Rectal smooth muscle tissue (tissue), 1 donor: ENCODE measurements around the gene SPATA17.

Experiments used
- H3K27ac ChIP-seq: one replicate; pipeline ENCODE4 v1.7.0; 2013; ENCODE audit warnings: low read depth, low read length, inconsistent platforms
- H3K27me3 ChIP-seq: one replicate; pipeline ENCODE4 v1.7.0; 2013; ENCODE audit warnings: low read length; ENCODE audit not compliant: control insufficient read depth, insufficient read depth
- H3K36me3 ChIP-seq: one replicate; pipeline ENCODE4 v1.7.0; 2013; ENCODE audit warnings: low read length; ENCODE audit not compliant: control insufficient read depth, insufficient read depth
- H3K4me1 ChIP-seq: one replicate; pipeline ENCODE4 v1.7.0; 2013; ENCODE audit warnings: low read length; ENCODE audit not compliant: control insufficient read depth, insufficient read depth
- H3K4me3 ChIP-seq: one replicate; pipeline ENCODE4 v1.7.0; 2013; ENCODE audit warnings: low read length
- H3K9ac ChIP-seq: one replicate; pipeline ENCODE4 v1.7.0; 2013; ENCODE audit warnings: low read length

The SPATA17 gene

GRCh38 chr1:217876401-217876800 lies 245.3 kb downstream of the SPATA17 start:
- Histone ChIP-seq H3K36me3 (no peaks in the 10 kb centered on the region), H3K27me3 (no peaks in the 10 kb centered on the region), H3K4me3 (no peak overlapping the region), H3K9ac (no peak overlapping the region), H3K27ac (no peak overlapping the region), H3K4me1 (no peaks in the 10 kb centered on the region)

- no peaks in the 10 kb centered on the region for H3K4me1 ChIP-seq
- no peak overlapping the region for H3K27ac ChIP-seq
- H3K27me3 ChIP-seq, result no peaks in the 10 kb centered on the region
- no peak overlapping the region for H3K4me3 ChIP-seq
- no peak overlapping the region for H3K9ac ChIP-seq
- H3K36me3 ChIP-seq, result no peaks in the 10 kb centered on the region
Observed at GRCh38 chr1:217876896-217877295, 245.8 kb downstream of the SPATA17 start.

GRCh38 chr1:217881131-217881543 lies 250.0 kb downstream of the SPATA17 start:
- H3K4me3 ChIP-seq, result no peak overlapping the region
- H3K27me3 ChIP-seq, result no peaks in the 10 kb centered on the region
- no peaks in the 10 kb centered on the region for H3K36me3 ChIP-seq
- no peak overlapping the region for H3K9ac ChIP-seq
- H3K27ac ChIP-seq, result no peak overlapping the region
- no peaks in the 10 kb centered on the region for H3K4me1 ChIP-seq

- no peak overlapping the region for H3K9ac ChIP-seq
- no peak overlapping the region for H3K27ac ChIP-seq
- H3K4me1 ChIP-seq, result no peaks in the 10 kb centered on the region
- H3K27me3 ChIP-seq, result no peaks in the 10 kb centered on the region
- H3K4me3 ChIP-seq, result no peak overlapping the region
- no peaks in the 10 kb centered on the region for H3K36me3 ChIP-seq
Observed at GRCh38 chr1:217881607-217882332, 250.6 kb downstream of the SPATA17 start.

- no peaks in the 10 kb centered on the region for H3K4me1 ChIP-seq
- H3K4me3 ChIP-seq, result no peak overlapping the region
- H3K27ac ChIP-seq, result no peak overlapping the region
- H3K9ac ChIP-seq, result no peak overlapping the region
- no peaks in the 10 kb centered on the region for H3K36me3 ChIP-seq
- H3K27me3 ChIP-seq, result no peaks in the 10 kb centered on the region
Observed at GRCh38 chr1:217885181-217885580, 254.0 kb downstream of the SPATA17 start.

- no peak overlapping the region for H3K4me3 ChIP-seq
- H3K36me3 ChIP-seq, result no peaks in the 10 kb centered on the region
- H3K4me1 ChIP-seq, result no peaks in the 10 kb centered on the region
- H3K27me3 ChIP-seq, result no peaks in the 10 kb centered on the region
- no peak overlapping the region for H3K9ac ChIP-seq
- no peak overlapping the region for H3K27ac ChIP-seq
Observed at GRCh38 chr1:217888328-217888727, 257.2 kb downstream of the SPATA17 start.

GRCh38 chr1:217889401-217889800 lies 258.3 kb downstream of the SPATA17 start:
- Histone ChIP-seq H3K4me1 (no peaks in the 10 kb centered on the region), H3K27ac (no peak overlapping the region), H3K9ac (no peak overlapping the region), H3K27me3 (no peaks in the 10 kb centered on the region), H3K36me3 (no peaks in the 10 kb centered on the region), H3K4me3 (no peak overlapping the region)

- H3K27ac ChIP-seq, result no peak overlapping the region
- no peak overlapping the region for H3K9ac ChIP-seq
- H3K27me3 ChIP-seq, result no peaks in the 10 kb centered on the region
- no peaks in the 10 kb centered on the region for H3K36me3 ChIP-seq
- H3K4me3 ChIP-seq, result no peak overlapping the region
- H3K4me1 ChIP-seq, result no peaks in the 10 kb centered on the region
Observed at GRCh38 chr1:217891966-217892365, 260.8 kb downstream of the SPATA17 start.

- no peaks in the 10 kb centered on the region for H3K36me3 ChIP-seq
- H3K9ac ChIP-seq, result no peak overlapping the region
- H3K27me3 ChIP-seq, result no peaks in the 10 kb centered on the region
- no peak overlapping the region for H3K27ac ChIP-seq
- no peak overlapping the region for H3K4me3 ChIP-seq
- H3K4me1 ChIP-seq, result no peaks in the 10 kb centered on the region
Observed at GRCh38 chr1:217892750-217893149, 261.6 kb downstream of the SPATA17 start.

GRCh38 chr1:217895841-217896240 lies 264.7 kb downstream of the SPATA17 start:
- Histone ChIP-seq H3K27ac (no peak overlapping the region), H3K9ac (no peak overlapping the region), H3K4me3 (no peak overlapping the region), H3K27me3 (no peaks in the 10 kb centered on the region), H3K4me1 (no peaks in the 10 kb centered on the region), H3K36me3 (no peaks in the 10 kb centered on the region)

- no peak overlapping the region for H3K9ac ChIP-seq
- H3K4me1 ChIP-seq, result no peaks in the 10 kb centered on the region
- H3K4me3 ChIP-seq, result no peak overlapping the region
- no peaks in the 10 kb centered on the region for H3K27me3 ChIP-seq
- H3K36me3 ChIP-seq, result no peaks in the 10 kb centered on the region
- H3K27ac ChIP-seq, result no peak overlapping the region
Observed at GRCh38 chr1:217896490-217896889, 265.3 kb downstream of the SPATA17 start.

GRCh38 chr1:217897100-217897499 lies 266.0 kb downstream of the SPATA17 start:
- Histone ChIP-seq H3K27ac (no peak overlapping the region), H3K27me3 (no peaks in the 10 kb centered on the region), H3K4me3 (no peak overlapping the region), H3K9ac (no peak overlapping the region), H3K4me1 (no peaks in the 10 kb centered on the region), H3K36me3 (no peaks in the 10 kb centered on the region)

- H3K36me3 ChIP-seq, result no peaks in the 10 kb centered on the region
- no peaks in the 10 kb centered on the region for H3K27me3 ChIP-seq
- H3K27ac ChIP-seq, result no peak overlapping the region
- no peaks in the 10 kb centered on the region for H3K4me1 ChIP-seq
- no peak overlapping the region for H3K4me3 ChIP-seq
- no peak overlapping the region for H3K9ac ChIP-seq
Observed at GRCh38 chr1:217899614-217900013, 268.5 kb downstream of the SPATA17 start.
